WTC11 (cell line): ENCODE measurements around the gene MMP28. TPM values are rescaled to one million over a fixed set of nuclear protein-coding genes. Genes with fewer than 3 reads are reported as not detected.

ENCODE experiments used
- ETV6 ChIP-seq: sonication (generic); formaldehyde crosslinking; IDR thresholded peaks from 2 replicates; pipeline ENCODE4 v1.8.1; 2022; ENCODE audit warnings: mild to moderate bottlenecking, missing genetic modification reagents
- FOXK1 ChIP-seq: sonication (generic); formaldehyde crosslinking; IDR thresholded peaks from 2 replicates; pipeline ENCODE4 v1.8.0; 2022; ENCODE audit warnings: mild to moderate bottlenecking, moderate library complexity, missing genetic modification reagents
- FOXP1 ChIP-seq: sonication (generic); formaldehyde crosslinking; IDR thresholded peaks from 2 replicates; pipeline ENCODE4 v1.8.0; 2022; ENCODE audit warnings: missing genetic modification reagents, mild to moderate bottlenecking, moderate library complexity, borderline replicate concordance
- GABPB1 ChIP-seq: sonication (generic); formaldehyde crosslinking; IDR thresholded peaks from 2 replicates; pipeline ENCODE4 v1.8.1; 2023; ENCODE audit warnings: mild to moderate bottlenecking, missing genetic modification reagents
- GTF2I ChIP-seq: fragments of 250-450 bp; sonication (Bioruptor Pico); conservative IDR thresholded peaks from 2 replicates; pipeline ENCODE4 v1.4.0; 2021; ENCODE audit warnings: mild to moderate bottlenecking
- KAT7 ChIP-seq: sonication (generic); formaldehyde crosslinking; IDR thresholded peaks from 2 replicates; pipeline ENCODE4 v1.8.1; 2023; ENCODE audit warnings: missing genetic modification reagents, mild to moderate bottlenecking, borderline replicate concordance
- NFE2L1 ChIP-seq: sonication (generic); formaldehyde crosslinking; IDR thresholded peaks from 2 replicates; pipeline ENCODE4 v1.8.1; 2023; ENCODE audit warnings: missing genetic modification reagents
- SMAD4 ChIP-seq: sonication (generic); formaldehyde crosslinking; IDR thresholded peaks from 2 replicates; pipeline ENCODE4 v1.8.0; 2022; ENCODE audit warnings: mild to moderate bottlenecking, missing genetic modification reagents
- SOX15 ChIP-seq: fragments of 250-450 bp; sonication (Bioruptor Pico); IDR thresholded peaks from 2 replicates; pipeline ENCODE4 v1.9.0; 2021; ENCODE audit warnings: mild to moderate bottlenecking
- TEAD4 ChIP-seq: sonication (generic); formaldehyde crosslinking; IDR thresholded peaks from 2 replicates; pipeline ENCODE4 v1.8.0; 2022; ENCODE audit warnings: mild to moderate bottlenecking, missing genetic modification reagents
- ZNF232 ChIP-seq: sonication (generic); formaldehyde crosslinking; IDR thresholded peaks from 2 replicates; pipeline ENCODE4 v1.8.0; 2022; ENCODE audit warnings: mild to moderate bottlenecking, missing genetic modification reagents
- ZNF317 ChIP-seq: sonication (generic); formaldehyde crosslinking; IDR thresholded peaks from 2 replicates; pipeline ENCODE4 v1.8.1; 2023; ENCODE audit warnings: low read depth, mild to moderate bottlenecking, moderate library complexity, missing genetic modification reagents, borderline replicate concordance
- ZNF416 ChIP-seq: fragments of 250-450 bp; sonication (Bioruptor Pico); IDR thresholded peaks from 2 replicates; pipeline ENCODE4 v1.9.0; 2021; ENCODE audit warnings: mild to moderate bottlenecking, inconsistent platforms
- ZNF423 ChIP-seq: fragments of 250-450 bp; sonication (Bioruptor Pico); IDR thresholded peaks from 2 replicates; pipeline ENCODE4 v2.1.2; 2022; ENCODE audit warnings: mild to moderate bottlenecking, moderate library complexity
- total RNA-seq: library from RNA; stranded (reverse); gene quantifications from 3 replicates; pipeline ENCODE4 v1.2.3, GENCODE V29; 2021
- TF ChIP-seq, protein P1 (sequence below): sonication (generic); formaldehyde crosslinking; IDR thresholded peaks from 2 replicates; pipeline ENCODE4 v1.8.0; 2022; ENCODE audit warnings: mild to moderate bottlenecking, missing genetic modification reagents
- TF ChIP-seq, protein P2 (sequence below): sonication (generic); formaldehyde crosslinking; IDR thresholded peaks from 2 replicates; pipeline ENCODE4 v1.8.1; 2022; ENCODE audit warnings: mild to moderate bottlenecking, moderate library complexity, missing genetic modification reagents
- TF ChIP-seq, protein P3 (sequence below): sonication (generic); formaldehyde crosslinking; IDR thresholded peaks from 2 replicates; pipeline ENCODE4 v1.8.1; 2022; ENCODE audit warnings: low read depth, missing genetic modification reagents, borderline replicate concordance
- TF ChIP-seq, protein P4 (sequence below): fragments of 250-450 bp; sonication (Bioruptor Pico); IDR thresholded peaks from 2 replicates; pipeline ENCODE4 v1.8.0; 2021; ENCODE audit warnings: mild to moderate bottlenecking
- TF ChIP-seq, protein P5 (sequence below): sonication (generic); formaldehyde crosslinking; IDR thresholded peaks from 2 replicates; pipeline ENCODE4 v1.8.1; 2023; ENCODE audit warnings: mild to moderate bottlenecking, moderate library complexity, missing genetic modification reagents
- TF ChIP-seq, protein P6 (sequence below): sonication (generic); formaldehyde crosslinking; IDR thresholded peaks from 2 replicates; pipeline ENCODE4 v1.8.1; 2022; ENCODE audit warnings: missing genetic modification reagents, borderline replicate concordance
- TF ChIP-seq, protein P7 (sequence below): sonication (generic); formaldehyde crosslinking; IDR thresholded peaks from 2 replicates; pipeline ENCODE4 v1.8.1; 2023; ENCODE audit warnings: mild to moderate bottlenecking, missing genetic modification reagents, moderate library complexity
- TF ChIP-seq, protein P8 (sequence below): fragments of 200-600 bp; IDR thresholded peaks from 2 replicates; pipeline ENCODE4 v1.8.0; 2022; ENCODE audit warnings: antibody characterized with exemption

MMP28 gene
- total RNA-seq, 1 experiment from 2014 or later, result 0.22 TPM

DNA sequence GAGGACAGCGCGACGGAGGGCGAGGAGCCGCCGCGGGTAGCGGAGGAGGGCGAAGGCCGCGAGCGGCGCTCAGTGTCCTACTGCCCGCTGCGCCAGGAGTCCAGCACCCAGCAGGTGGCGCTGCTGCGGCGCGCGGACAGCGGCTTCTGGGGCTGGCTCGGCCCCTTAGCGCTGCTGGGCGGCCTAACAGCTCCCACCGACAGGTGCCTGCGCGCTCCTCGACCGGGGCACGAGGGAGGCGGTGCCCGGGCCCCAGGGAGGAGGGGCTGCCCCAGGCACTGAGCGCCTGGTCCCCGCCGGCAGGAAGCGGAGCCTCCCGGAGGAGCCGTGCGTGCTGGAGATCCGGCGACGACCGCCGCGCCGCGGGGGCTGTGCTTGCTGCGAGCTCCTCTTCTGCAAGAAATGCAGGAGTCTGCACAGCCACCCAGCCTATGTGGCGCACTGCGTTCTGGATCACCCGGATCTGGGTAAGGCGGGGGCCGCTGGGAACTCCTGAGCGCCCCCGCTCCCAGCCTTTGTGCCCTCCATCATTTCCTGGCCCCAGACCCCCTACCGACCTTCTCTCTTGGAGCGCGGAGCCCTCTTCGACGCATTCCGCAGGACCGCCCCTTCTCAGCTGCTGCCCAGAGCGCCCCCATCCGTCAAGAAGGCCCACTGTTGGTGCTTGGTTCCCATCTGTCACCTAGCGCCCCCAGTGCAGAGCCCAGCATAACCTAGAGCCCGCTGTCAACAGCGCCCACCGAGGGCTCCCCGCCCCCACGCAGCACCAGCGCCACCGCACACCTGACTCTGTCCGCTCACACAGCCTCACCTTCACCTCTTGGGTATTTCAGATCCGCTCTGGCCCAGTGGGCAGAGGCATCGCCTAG is 31.1 kb downstream of the MMP28 start (continued):
- TF ChIP-seq ZNF317 (CRISPR knock-in tag) (0 out of 2 replicates have a peak, but pooled peaks have one; percentile 17), SOX15 (no peak), FOXK1 (CRISPR knock-in tag) (peak; percentile 37), ZNF416 (peak; percentile 68; the same call in 1 of the 2 replicates), ZNF423 (CRISPR knock-in tag) (peak; percentile 44; the same call in 1 of the 2 replicates), GTF2I (CRISPR knock-in tag) (no peak), KAT7 (no peak), SMAD4 (0 out of 2 replicates have a peak, but pooled peaks have one; percentile 54), ETV6 (peak; percentile 44; the same call in 1 of the 2 replicates), TEAD4 (0 out of 2 replicates have a peak, but pooled peaks have one; percentile 76), ZNF232 (CRISPR knock-in tag) (peak; percentile 65), FOXP1 (CRISPR knock-in tag) (peak; percentile 79), NFE2L1 (CRISPR knock-in tag) (peak; percentile 66; the same call in 1 of the 2 replicates), GABPB1 (CRISPR knock-in tag) (peak; percentile 51; the same call in 1 of the 2 replicates)
- TF ChIP-seq, protein P1, sequence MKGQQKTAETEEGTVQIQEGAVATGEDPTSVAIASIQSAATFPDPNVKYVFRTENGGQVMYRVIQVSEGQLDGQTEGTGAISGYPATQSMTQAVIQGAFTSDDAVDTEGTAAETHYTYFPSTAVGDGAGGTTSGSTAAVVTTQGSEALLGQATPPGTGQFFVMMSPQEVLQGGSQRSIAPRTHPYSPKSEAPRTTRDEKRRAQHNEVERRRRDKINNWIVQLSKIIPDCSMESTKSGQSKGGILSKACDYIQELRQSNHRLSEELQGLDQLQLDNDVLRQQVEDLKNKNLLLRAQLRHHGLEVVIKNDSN (CRISPR knock-in tag), result peak; percentile 58
- TF ChIP-seq, protein P2, sequence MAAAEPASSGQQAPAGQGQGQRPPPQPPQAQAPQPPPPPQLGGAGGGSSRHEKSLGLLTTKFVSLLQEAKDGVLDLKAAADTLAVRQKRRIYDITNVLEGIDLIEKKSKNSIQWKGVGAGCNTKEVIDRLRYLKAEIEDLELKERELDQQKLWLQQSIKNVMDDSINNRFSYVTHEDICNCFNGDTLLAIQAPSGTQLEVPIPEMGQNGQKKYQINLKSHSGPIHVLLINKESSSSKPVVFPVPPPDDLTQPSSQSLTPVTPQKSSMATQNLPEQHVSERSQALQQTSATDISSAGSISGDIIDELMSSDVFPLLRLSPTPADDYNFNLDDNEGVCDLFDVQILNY, result peak; percentile 78
- TF ChIP-seq, protein P3, sequence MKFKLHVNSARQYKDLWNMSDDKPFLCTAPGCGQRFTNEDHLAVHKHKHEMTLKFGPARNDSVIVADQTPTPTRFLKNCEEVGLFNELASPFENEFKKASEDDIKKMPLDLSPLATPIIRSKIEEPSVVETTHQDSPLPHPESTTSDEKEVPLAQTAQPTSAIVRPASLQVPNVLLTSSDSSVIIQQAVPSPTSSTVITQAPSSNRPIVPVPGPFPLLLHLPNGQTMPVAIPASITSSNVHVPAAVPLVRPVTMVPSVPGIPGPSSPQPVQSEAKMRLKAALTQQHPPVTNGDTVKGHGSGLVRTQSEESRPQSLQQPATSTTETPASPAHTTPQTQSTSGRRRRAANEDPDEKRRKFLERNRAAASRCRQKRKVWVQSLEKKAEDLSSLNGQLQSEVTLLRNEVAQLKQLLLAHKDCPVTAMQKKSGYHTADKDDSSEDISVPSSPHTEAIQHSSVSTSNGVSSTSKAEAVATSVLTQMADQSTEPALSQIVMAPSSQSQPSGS, result peak; percentile 39; the same call in 1 of the 2 replicates
- TF ChIP-seq, protein P4, sequence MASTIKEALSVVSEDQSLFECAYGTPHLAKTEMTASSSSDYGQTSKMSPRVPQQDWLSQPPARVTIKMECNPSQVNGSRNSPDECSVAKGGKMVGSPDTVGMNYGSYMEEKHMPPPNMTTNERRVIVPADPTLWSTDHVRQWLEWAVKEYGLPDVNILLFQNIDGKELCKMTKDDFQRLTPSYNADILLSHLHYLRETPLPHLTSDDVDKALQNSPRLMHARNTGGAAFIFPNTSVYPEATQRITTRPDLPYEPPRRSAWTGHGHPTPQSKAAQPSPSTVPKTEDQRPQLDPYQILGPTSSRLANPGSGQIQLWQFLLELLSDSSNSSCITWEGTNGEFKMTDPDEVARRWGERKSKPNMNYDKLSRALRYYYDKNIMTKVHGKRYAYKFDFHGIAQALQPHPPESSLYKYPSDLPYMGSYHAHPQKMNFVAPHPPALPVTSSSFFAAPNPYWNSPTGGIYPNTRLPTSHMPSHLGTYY, result no peak; the same call in 1 of the 2 replicates
- TF ChIP-seq, protein P5, sequence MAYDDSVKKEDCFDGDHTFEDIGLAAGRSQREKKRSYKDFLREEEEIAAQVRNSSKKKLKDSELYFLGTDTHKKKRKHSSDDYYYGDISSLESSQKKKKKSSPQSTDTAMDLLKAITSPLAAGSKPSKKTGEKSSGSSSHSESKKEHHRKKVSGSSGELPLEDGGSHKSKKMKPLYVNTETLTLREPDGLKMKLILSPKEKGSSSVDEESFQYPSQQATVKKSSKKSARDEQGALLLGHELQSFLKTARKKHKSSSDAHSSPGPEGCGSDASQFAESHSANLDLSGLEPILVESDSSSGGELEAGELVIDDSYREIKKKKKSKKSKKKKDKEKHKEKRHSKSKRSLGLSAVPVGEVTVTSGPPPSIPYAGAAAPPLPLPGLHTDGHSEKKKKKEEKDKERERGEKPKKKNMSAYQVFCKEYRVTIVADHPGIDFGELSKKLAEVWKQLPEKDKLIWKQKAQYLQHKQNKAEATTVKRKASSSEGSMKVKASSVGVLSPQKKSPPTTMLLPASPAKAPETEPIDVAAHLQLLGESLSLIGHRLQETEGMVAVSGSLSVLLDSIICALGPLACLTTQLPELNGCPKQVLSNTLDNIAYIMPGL (CRISPR knock-in tag), result peak; percentile 100
- TF ChIP-seq, protein P6, sequence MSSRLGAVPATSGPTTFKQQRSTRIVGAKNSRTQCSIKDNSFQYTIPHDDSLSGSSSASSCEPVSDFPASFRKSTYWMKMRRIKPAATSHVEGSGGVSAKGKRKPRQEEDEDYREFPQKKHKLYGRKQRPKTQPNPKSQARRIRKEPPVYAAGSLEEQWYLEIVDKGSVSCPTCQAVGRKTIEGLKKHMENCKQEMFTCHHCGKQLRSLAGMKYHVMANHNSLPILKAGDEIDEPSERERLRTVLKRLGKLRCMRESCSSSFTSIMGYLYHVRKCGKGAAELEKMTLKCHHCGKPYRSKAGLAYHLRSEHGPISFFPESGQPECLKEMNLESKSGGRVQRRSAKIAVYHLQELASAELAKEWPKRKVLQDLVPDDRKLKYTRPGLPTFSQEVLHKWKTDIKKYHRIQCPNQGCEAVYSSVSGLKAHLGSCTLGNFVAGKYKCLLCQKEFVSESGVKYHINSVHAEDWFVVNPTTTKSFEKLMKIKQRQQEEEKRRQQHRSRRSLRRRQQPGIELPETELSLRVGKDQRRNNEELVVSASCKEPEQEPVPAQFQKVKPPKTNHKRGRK (CRISPR knock-in tag), result no peak
- TF ChIP-seq, protein P7, sequence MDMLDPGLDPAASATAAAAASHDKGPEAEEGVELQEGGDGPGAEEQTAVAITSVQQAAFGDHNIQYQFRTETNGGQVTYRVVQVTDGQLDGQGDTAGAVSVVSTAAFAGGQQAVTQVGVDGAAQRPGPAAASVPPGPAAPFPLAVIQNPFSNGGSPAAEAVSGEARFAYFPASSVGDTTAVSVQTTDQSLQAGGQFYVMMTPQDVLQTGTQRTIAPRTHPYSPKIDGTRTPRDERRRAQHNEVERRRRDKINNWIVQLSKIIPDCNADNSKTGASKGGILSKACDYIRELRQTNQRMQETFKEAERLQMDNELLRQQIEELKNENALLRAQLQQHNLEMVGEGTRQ, result peak; percentile 34; the same call in 1 of the 2 replicates
- TF ChIP-seq, protein P8, sequence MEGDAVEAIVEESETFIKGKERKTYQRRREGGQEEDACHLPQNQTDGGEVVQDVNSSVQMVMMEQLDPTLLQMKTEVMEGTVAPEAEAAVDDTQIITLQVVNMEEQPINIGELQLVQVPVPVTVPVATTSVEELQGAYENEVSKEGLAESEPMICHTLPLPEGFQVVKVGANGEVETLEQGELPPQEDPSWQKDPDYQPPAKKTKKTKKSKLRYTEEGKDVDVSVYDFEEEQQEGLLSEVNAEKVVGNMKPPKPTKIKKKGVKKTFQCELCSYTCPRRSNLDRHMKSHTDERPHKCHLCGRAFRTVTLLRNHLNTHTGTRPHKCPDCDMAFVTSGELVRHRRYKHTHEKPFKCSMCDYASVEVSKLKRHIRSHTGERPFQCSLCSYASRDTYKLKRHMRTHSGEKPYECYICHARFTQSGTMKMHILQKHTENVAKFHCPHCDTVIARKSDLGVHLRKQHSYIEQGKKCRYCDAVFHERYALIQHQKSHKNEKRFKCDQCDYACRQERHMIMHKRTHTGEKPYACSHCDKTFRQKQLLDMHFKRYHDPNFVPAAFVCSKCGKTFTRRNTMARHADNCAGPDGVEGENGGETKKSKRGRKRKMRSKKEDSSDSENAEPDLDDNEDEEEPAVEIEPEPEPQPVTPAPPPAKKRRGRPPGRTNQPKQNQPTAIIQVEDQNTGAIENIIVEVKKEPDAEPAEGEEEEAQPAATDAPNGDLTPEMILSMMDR, result peak; percentile 83
